ENCODE results near the gene ERBB2. TPM values are rescaled to one million over a fixed set of nuclear protein-coding genes. Genes with fewer than 3 reads are reported as not detected.
"Not testable (repeated sequence)": the region's sequence is repeated elsewhere in the genome, so short reads cannot be mapped to it uniquely, and the experiment has no call there.

The ERBB2 gene
- total RNA-seq, 1 donor from 2014 or later: 75.8 TPM

DNA sequence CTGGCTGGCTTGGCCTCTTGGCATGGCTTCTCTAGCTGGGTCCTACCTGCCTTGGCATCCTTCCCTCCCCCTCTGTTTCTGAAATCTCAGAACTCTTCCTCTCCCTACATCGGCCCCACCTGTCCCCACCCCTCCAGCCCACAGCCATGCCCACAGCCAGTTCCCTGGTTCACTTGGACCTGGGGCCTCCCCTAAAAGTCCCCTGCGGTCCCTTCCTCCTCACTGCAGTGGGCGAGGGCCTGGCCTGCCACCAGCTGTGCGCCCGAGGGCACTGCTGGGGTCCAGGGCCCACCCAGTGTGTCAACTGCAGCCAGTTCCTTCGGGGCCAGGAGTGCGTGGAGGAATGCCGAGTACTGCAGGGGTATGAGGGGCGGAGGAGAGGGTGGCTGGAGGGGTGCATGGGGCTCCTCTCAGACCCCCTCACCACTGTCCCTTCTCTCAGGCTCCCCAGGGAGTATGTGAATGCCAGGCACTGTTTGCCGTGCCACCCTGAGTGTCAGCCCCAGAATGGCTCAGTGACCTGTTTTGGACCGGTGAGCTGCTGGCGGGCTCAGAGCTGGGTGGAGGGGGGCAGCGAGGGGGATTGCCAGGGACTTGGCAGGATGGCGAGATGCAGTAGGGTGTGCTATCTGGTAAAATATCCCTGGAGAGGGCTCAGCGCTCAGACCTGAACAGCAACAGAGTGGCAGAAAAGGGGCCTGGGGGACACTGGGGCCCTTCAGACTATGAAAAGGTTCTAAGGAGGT lies 16.4 kb downstream of the ERBB2 start:
- DNase-seq: peak; percentile 65
- intact Hi-C loops (cut with micrococcal nuclease): no loop called here
- ATAC-seq: peak; percentile 88

DNA sequence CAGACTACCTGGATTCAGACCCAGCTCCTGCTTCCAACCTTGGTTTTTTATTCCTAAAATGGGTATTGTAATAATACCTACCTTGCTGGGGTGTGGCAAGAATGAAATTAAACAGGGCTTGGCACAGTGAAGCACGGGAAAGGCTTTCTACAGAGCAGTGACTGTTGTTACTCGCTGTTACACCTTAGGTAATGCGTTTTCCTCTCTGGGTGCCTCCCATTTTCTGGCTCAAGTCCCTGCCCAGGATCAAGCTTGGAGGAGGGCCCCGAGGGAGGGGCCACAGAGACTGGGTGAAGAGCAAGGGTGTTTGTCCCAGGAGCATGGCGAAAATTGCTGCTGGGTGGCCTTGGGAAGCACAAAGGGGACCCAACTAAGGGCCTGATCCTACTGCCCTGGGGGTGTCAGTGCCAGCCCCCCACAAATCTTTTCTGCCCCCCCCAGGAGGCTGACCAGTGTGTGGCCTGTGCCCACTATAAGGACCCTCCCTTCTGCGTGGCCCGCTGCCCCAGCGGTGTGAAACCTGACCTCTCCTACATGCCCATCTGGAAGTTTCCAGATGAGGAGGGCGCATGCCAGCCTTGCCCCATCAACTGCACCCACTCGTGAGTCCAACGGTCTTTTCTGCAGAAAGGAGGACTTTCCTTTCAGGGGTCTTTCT lies 17.1 kb downstream of the ERBB2 start:
- ATAC-seq: peak; percentile 82
- intact Hi-C loops (cut with micrococcal nuclease): no loop called here
- peak; percentile 52 for DNase-seq

DNA sequence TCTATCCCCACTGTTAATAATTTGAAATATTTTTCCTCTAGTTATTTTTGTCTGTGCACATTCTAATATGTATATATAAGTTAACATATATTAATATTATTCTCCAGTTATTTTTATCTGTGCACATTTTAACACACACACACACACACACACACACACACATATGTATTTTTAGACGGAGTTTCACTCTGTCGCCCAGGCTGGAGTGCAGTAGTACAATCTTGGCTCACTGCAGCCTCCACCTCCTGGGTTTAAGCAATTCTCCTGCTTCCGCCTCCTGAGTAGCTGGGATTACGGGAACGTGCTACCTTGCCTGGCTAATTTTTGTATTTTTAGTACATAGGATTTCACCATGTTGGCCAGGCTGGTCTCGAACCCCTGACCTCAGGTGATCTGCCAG lies 17.8 kb downstream of the ERBB2 start:
- intact Hi-C loops (cut with micrococcal nuclease): no loop called here
- ATAC-seq: peak; percentile 12
- no peak for DNase-seq

DNA sequence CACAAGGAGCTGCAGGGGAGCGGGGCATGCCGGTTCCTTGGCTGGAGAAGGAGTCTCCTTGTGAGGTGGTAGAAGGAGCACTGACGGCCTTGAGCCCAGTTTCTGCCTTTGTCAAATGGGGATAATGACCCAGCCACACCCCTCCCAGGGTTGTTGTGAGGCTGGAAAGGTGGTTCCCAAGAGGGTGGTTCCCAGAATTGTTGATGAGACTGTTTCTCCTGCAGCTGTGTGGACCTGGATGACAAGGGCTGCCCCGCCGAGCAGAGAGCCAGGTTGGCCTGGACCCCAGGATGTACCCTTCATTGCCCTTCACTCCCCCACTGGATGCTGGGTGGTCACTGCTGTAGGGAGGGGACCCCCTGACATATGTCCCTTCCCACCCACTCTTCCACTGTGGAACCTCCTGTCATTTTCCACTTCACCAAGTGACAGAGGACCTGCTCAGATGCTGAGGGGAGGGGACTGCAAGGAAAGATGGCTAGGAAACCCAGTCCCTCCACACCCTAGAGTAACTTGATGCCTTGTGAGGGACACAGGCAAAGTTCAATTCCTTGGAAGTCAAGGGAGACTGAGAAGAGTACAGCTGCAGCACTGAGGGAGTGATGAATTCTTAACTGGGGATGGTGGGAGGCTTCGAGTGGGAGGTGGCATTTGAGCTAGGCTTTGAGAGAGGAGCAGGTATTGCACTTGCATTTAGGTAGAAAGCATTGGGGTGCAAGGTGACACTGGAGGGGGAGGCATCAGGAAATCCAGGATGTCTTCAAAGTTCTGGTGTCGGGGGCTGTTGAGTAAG lies 19.9 kb downstream of the ERBB2 start:
- DNase-seq (peak; percentile 4), ATAC-seq (no peak)
- intact Hi-C loops (cut with micrococcal nuclease): no loop called here

DNA sequence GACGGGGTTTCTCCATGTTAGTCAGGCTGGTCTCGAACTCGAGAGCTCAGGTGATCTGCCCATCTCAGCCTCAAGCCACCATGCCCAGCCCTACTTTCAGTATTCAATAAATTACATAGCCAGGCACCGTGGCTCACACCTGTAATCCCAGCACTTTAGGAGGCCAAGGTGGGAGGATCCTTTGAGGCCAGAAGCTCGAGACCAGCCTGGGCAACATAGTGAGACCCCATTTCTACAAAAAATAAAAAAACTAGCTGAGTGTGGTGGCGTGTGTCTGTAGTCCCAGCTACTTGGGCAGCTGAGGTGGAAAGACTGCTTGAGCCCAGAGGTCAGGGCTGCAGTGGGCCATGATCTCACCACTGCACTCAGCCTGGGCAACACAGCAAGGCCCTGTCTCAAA lies 22.2 kb downstream of the ERBB2 start:
- ATAC-seq: no peak
- DNase-seq: no peak
- intact Hi-C loops (cut with micrococcal nuclease): no loop called here

DNA sequence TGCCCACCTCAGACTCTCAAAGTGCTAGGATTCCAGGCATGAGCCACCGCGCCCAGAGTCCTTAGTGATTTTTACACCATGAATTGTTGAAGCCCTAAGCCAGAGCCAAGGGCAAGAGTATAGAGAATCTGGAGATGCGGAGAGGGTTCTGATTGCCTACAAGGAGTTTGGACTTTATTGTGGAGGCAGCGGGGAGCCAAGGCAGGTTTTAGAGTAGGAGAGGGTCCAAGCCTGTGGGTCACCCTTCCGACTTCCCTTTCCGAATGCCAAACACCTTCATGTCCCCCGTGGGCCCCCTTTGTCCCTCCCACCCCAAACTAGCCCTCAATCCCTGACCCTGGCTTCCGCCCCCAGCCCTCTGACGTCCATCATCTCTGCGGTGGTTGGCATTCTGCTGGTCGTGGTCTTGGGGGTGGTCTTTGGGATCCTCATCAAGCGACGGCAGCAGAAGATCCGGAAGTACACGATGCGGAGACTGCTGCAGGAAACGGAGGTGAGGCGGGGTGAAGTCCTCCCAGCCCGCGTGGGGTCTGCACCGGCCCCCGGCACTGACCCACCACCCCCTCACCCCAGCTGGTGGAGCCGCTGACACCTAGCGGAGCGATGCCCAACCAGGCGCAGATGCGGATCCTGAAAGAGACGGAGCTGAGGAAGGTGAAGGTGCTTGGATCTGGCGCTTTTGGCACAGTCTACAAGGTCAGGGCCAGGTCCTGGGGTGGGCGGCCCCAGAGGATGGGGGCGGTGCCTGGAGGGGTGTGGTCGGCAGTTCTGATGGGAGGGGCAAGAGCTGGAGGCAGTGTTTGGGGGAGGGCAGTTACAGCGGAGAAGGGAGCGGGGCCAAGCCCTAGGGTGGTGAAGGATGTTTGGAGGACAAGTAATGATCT lies 23.3 kb downstream of the ERBB2 start:
- ATAC-seq (peak; percentile 23), DNase-seq (no peak)
- intact Hi-C loops (cut with micrococcal nuclease): no loop called here

DNA sequence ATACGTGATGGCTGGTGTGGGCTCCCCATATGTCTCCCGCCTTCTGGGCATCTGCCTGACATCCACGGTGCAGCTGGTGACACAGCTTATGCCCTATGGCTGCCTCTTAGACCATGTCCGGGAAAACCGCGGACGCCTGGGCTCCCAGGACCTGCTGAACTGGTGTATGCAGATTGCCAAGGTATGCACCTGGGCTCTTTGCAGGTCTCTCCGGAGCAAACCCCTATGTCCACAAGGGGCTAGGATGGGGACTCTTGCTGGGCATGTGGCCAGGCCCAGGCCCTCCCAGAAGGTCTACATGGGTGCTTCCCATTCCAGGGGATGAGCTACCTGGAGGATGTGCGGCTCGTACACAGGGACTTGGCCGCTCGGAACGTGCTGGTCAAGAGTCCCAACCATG lies 24.9 kb downstream of the ERBB2 start:
- no peak for DNase-seq
- intact Hi-C loops (cut with micrococcal nuclease): no loop called here
- ATAC-seq: no peak

DNA sequence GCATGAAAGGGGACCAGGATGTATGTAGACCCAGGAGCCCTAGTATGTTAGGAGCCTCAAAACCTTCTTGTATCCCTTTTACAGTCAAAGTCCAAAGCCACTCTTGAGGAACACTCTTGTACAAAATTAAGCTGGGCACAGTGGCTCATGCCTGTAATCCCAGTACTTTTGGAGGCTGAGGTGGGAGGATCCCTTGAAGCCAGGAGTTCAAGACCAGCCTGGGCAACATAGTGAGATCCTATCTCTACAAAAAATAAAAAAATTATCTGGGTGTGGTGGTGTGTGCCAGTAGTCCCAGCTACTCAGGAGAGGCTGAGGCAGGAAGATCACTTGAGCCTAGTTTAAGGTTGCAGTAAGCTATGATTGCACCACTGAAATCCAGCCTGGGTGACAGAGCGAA lies 26.1 kb downstream of the ERBB2 start:
- ATAC-seq; intact Hi-C loops (cut with micrococcal nuclease); DNase-seq: not testable (repeated sequence)

DNA sequence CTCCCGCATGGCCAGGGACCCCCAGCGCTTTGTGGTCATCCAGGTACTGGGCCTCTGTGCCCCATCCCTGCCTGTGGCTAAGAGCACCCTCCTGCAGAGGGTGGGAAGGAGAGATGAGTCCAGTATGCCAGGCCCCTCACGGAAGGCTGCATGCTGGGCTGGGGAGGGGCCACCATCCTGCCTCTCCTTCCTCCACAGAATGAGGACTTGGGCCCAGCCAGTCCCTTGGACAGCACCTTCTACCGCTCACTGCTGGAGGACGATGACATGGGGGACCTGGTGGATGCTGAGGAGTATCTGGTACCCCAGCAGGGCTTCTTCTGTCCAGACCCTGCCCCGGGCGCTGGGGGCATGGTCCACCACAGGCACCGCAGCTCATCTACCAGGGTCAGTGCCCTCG lies 26.8 kb downstream of the ERBB2 start:
- ATAC-seq (no peak), DNase-seq (no peak)
- intact Hi-C loops (cut with micrococcal nuclease): no loop called here

DNA sequence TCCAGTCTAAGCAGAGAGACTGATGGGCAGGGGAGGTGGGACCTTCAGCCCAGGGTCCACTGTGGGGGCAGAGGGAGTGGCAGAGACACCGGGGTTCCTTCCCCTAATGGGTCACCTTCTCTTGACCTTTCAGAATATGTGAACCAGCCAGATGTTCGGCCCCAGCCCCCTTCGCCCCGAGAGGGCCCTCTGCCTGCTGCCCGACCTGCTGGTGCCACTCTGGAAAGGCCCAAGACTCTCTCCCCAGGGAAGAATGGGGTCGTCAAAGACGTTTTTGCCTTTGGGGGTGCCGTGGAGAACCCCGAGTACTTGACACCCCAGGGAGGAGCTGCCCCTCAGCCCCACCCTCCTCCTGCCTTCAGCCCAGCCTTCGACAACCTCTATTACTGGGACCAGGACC lies 27.7 kb downstream of the ERBB2 start:
- intact Hi-C loops (cut with micrococcal nuclease): no loop called here
- ATAC-seq (no peak), DNase-seq (no peak)

DNA sequence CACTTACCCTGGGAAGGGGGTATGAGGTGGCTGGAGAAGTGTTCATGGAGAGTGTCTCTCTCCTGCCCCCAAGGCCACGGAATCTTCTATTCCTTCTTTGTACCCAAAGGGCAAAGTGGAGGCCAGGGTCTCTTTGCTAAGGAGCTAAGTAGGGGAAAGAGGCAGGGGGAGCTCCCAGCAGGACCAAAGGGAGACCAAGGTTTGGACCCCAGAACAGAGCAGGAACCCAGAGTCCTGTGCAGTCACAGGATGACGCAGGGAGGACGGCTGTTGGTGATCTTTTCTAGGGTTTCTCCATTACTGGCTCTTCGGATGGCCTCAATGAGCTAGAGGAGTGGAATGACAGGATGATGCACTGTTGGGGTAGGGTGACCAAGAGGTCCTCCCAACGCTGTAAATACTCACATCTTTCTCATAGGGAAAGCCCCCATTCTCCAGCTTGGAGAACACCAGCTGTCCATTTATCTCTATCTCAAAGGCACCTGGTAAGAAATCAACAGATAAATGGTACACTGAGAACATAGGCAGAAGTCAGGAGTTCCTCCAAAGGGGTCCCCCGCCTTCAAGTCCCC lies 29.5 kb downstream of the ERBB2 start:
- DNase-seq: no peak
- ATAC-seq: no peak
- intact Hi-C loops (cut with micrococcal nuclease): no loop called here

DNA sequence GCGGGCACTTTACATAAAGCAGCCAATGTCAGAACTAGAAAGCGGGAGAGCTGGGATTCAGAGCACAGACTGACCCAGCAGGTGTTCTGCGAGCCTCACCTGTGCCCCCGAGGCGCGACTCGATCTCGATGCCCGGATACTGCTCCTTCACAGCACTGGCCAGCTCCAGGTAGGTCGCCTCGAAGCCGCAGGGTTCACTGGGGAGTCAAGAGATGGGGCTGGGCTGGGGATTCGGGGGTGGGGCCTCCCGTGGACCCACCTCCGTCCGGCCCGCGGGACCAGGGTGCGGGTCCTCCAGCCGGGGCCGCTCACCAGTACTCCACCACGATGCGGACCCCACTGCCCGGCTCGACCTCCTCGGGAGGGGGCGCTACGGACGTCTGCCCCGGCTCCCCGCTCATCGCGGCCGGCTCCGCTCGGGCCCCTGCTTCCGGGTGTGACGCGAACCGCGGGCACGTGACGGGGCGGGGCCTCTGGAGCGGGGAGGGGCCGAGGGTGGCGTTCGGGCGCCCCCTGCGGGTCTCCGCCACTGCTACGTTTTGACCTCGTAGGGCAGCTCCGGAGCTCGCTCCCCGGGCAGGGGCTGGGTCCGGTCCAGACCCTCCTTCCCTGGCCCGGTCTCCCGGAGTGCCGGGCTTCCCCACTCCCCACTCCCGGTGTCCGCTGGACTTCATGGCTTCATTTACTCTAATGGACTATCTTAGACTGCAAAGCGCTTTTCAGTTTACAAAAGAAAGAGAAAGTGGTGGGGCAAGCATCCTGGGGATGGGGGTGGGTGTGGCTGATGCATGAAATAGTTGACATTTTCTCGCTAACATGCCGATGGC lies 30.4 kb downstream of the ERBB2 start, which contains the start of gene MIEN1:
Gene MIEN1, minus strand, starts transcription at position 438 of the 827 bp plus-strand sequence. Its CDS starts 37 bp downstream, at position 401.
- DNase-seq (peak; percentile 97), ATAC-seq (peak; percentile 98)
- intact Hi-C loops (cut with micrococcal nuclease): no loop called here

DNA sequence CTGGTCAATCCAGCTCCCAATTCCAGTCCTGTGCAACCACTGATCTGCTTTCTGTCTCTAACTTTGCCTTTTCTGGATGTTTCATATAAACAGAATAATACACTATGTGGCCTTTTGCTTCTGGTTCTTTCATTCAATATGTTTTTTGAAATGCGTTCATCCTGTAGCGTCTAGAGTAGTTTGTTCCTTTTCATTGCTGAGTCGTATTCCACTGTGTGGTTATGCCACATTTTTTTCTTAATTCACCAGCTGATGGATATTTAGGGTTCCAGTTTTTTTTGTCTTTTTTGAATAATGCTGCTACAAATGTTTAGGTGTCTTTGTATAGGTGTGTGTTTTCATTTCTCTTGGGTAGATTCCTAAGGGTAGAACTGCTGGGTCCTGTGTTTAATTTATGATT lies 32.7 kb downstream of the ERBB2 start:
- intact Hi-C loops (cut with micrococcal nuclease): no loop called here
- no peak for ATAC-seq
- DNase-seq: no peak

DNA sequence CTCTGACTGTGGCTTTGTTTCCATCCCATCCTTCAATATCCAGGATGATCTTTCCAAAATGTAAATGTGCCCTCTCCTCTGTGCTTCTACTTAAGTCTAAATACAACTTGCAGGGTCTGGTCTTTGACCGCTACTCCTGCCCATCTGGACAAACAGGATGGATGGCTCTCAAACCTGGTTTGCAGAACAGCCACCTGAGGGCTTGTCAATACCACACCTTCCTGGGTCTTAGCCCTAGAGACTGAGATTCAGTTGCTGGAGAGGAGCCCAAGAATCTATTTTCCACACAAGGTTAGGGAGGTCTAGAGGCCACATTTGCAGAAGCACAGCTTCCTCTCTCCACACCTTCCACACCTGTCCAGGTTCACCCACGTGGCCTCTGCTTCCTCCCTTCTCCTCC lies 36.0 kb downstream of the ERBB2 start:
- DNase-seq (no peak), ATAC-seq (no peak)
- intact Hi-C loops (cut with micrococcal nuclease): no loop called here

DNA sequence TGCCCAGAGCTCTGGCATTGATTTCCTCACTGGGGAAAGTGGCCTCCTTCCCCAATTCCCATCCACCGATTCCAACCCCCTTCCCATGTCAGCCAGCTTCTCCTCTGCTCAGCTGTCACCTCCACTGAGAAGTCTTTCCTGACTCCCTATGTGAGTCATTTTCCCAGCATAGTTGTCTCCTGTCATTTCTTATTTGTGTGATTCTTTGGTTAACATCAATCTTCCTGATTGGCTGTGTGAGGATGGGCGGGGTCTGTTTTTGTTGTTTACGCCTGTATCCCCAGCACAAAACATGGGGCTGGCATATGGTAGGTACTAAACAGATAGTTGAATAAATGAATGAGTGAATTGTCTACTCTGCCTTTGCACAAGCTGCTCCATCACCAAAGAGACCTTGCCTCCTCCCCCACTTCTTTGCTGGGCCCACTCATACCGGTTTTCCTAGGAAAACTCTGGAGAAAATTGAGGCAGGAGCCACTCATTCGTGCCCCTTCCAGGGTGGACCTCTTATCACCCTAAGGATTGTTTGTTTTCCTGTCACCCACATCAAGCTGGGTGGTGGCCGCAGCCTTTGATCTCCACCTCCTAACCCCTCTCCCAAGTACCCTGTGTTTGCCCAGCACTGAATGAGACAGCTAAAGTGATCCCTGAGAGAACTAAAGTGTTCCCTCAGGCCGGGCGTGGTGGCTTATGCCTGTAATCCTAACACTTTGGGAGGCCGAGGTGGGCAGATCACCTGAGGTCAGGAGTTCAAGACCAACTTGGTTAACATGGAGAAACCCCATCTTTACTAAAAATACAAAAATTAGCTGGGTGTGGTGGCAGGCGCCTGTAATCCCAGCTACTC lies 36.7 kb downstream of the ERBB2 start:
- ATAC-seq: no peak
- no peak for DNase-seq
- intact Hi-C loops (cut with micrococcal nuclease): no loop called here

DNA sequence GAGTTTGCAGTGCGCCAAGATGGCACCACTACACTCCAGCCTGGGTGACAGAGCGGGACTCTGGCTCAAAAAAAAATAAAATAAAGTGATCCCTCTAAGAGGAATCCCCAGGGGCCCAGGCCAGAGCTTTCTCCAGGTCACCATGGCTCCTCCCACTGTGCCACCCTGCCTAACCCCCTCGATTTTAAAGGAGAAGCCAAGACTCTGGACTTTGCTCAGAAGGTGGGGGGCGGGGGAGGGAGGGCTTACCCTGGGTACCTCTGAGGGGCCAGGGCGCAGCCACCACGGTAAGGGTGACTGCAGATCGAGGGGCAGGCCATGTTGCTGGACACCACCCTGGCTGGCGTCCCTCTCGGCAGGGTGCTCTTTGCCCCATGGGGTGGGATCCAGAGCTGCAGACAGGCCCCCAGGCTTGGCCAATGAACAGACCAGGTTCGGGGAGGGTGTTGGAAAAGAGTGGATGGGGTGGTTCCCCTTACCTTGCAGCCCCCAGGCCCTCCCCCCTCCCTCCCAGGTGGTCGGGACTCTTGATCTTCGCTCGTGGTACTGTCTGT lies 37.4 kb downstream of the ERBB2 start:
- ATAC-seq (no peak), DNase-seq (no peak)
- intact Hi-C loops (cut with micrococcal nuclease): no loop called here

Measured in left ventricle myocardium superior (tissue), 1 donor.